Activated T-cell treated with anti-CD3 and anti-CD28 coated beads for 4 hours (primary cell): ENCODE measurements around the gene HECA.
"Not testable (repeated sequence)": the region's sequence is repeated elsewhere in the genome, so short reads cannot be mapped to it uniquely, and the experiment has no call there.

ENCODE experiments used
- DNase-seq: peaks from one replicate; pipeline ENCODE4 v3.0.0-alpha.2; 2020

HECA gene

GRCh38 chr6:139161817-139162284, 27.0 kb downstream of the HECA start:
- DNase-seq, result peak; percentile 46

GRCh38 chr6:139164001-139164400, 29.1 kb downstream of the HECA start:
- DNase-seq, result no peak

GRCh38 chr6:139165324-139165723, 30.4 kb downstream of the HECA start:
- no peak for DNase-seq

GRCh38 chr6:139166238-139166955, 31.5 kb downstream of the HECA start:
- DNase-seq, result no peak

- no peak for DNase-seq
These were observed 32.1 kb downstream of the HECA start for GRCh38 chr6:139166956-139167313.

- DNase-seq, result no peak
These were observed 37.3 kb downstream of the HECA start for GRCh38 chr6:139172151-139172550.

- no peak for DNase-seq
These were observed 37.7 kb downstream of the HECA start for GRCh38 chr6:139172567-139172966.

- DNase-seq, result peak; percentile 17
These were observed 38.3 kb downstream of the HECA start for GRCh38 chr6:139173172-139173571.

- DNase-seq, result no peak
These were observed 38.9 kb downstream of the HECA start for GRCh38 chr6:139173822-139174221.

GRCh38 chr6:139174961-139175360, 40.1 kb downstream of the HECA start:
- DNase-seq, result no peak

GRCh38 chr6:139175389-139175948, 40.6 kb downstream of the HECA start:
- DNase-seq, result no peak

- no peak for DNase-seq
These were observed 46.4 kb downstream of the HECA start for GRCh38 chr6:139181236-139181635.

- no peak for DNase-seq
These were observed 49.2 kb downstream of the HECA start for GRCh38 chr6:139184047-139184446.

- DNase-seq, result no peak
These were observed 49.6 kb downstream of the HECA start for GRCh38 chr6:139184459-139184858.

- no peak for DNase-seq
These were observed 51.4 kb downstream of the HECA start for GRCh38 chr6:139186242-139186641.

GRCh38 chr6:139186692-139187091, 51.8 kb downstream of the HECA start:
- no peak for DNase-seq

GRCh38 chr6:139187489-139187888, 52.6 kb downstream of the HECA start:
- DNase-seq, result no peak

- DNase-seq, result no peak
These were observed 54.8 kb downstream of the HECA start for GRCh38 chr6:139189665-139190064.

GRCh38 chr6:139194740-139195139, 59.9 kb downstream of the HECA start:
- no peak for DNase-seq

- DNase-seq, result no peak
These were observed 63.8 kb downstream of the HECA start for GRCh38 chr6:139198529-139199288.

- DNase-seq, result no peak
These were observed 66.5 kb downstream of the HECA start for GRCh38 chr6:139201378-139201777.

- no peak for DNase-seq
These were observed 70.1 kb downstream of the HECA start for GRCh38 chr6:139204978-139205377.

GRCh38 chr6:139205843-139206242, 71.0 kb downstream of the HECA start:
- DNase-seq, result no peak

GRCh38 chr6:139210766-139211165, 75.9 kb downstream of the HECA start:
- not testable (repeated sequence) for DNase-seq
